ENCODE results near the gene RIOX2.
"Not testable (repeated sequence)": the region's sequence is repeated elsewhere in the genome, so short reads cannot be mapped to it uniquely, and the experiment has no call there.

The RIOX2 gene

GRCh38 chr3:97971679-97972567 lies at the start of gene RIOX2:
Gene RIOX2 (minus strand): TSS chr3:97972431. CDS start chr3:97967593, 4,838 bp downstream.
- FAIRE-seq: no peak

GRCh38 chr3:98020412-98020811 lies 48.2 kb upstream of the RIOX2 start:
- FAIRE-seq: no peak

- FAIRE-seq: no peak
Observed at GRCh38 chr3:98018301-98018700, 46.1 kb upstream of the RIOX2 start.

DNA sequence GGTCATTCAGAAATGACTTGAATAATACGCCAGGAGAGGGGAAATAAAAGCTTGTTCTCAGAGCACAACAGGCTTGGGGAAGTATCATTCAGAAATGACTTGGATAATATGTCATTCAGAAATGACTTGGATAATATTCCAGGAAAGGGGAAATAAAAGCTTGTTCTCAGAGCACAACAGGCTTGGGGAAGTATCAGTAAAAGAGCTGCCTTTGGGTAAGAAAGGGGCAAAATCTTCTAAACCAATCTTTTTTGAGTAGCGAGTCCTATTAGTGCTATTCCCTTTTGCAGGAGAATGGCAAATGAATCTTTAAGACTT lies 42.0 kb upstream of the RIOX2 start:
- FAIRE-seq: no peak

- FAIRE-seq: no peak
Observed at GRCh38 chr3:98013411-98014267, 41.4 kb upstream of the RIOX2 start.

DNA sequence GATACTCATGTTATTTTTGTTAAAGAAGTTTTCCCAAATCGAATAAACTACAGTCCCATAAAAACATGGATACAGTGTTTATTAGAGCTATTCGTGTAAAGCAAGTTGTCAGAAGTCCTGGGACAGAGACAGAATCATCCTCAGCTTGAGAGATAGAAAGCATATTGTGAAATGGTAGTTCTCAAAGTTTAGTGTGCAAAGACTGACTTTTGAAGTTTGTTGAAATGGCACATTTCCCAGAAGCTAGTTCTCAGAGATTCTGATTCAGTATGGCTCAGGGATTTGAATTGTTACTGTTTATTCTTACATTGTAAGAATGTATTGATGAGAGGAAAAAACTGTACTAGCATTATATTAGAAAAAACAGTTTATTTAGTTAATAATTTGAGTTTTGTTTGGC lies 40.7 kb upstream of the RIOX2 start:
- FAIRE-seq: no peak

DNA sequence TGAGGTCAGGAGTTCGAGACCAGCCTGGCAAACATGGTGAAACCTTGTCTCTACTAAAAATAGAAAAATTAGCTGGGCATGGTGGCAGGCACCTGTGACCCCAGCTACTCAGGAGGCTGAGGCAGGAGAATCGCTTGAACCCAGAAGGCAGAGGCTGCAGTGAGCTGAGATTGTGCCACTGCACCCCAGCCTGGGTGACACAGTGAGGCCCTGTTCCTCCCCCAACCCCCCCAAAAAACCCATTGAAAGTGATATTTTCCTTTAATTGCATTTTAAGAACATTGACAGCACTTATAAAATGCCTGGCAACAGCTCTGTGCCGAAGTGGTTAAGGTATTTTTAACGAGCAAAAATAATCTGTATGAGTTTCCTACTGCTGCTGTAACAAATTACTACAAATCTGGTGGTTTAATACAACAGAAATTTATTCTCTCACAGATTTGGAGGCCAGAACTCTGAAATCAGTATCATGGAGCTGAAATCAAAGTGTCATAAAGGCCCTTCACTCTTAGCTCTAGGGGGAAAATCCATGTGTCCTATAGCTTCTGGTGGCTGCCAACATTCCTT lies 38.7 kb upstream of the RIOX2 start:
- not testable (repeated sequence) for FAIRE-seq

- no peak for FAIRE-seq
Observed at GRCh38 chr3:98010194-98010882, 38.1 kb upstream of the RIOX2 start.

DNA sequence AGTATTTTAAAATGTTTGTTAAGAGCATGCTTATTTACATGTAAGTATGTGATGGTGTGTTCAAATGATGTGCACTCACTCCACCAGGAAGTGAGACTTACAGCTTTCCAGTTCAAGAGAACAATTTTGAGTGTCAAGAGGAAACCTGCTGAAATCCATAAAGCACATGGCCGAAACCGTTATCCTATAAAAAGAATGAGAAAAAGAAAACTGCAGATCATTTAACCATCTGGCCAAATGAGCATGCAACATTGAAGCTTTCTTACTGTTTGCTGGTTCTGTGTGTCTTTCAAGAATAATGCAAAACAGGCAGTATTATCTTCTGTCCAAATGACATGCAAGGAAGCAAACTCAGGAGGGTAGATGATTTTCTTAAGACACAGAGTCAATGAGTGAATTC lies 36.6 kb upstream of the RIOX2 start:
- no peak for FAIRE-seq

GRCh38 chr3:98005438-98005837 lies 33.2 kb upstream of the RIOX2 start:
- no peak for FAIRE-seq

- no peak for FAIRE-seq
Observed at GRCh38 chr3:98004721-98005120, 32.5 kb upstream of the RIOX2 start.

- FAIRE-seq: no peak
Observed at GRCh38 chr3:98003306-98003969, 31.2 kb upstream of the RIOX2 start.

DNA sequence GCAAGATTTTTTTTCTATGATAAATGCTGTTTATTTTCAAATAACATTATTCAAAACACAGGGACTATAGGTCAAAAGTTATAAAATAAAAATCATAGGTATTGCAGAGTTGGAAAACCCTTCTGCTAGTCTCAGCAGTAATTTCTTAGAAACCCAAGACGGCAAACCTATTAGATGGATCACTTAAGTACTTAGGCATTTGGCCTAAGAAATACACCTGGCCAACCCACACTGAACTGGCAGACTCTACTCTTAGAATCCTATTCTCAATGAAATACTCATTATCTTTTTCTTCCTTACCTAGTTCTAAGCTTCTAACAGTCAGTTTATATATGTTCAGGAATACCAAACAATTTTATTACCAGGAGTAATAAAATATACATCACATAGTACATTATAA lies 30.5 kb upstream of the RIOX2 start:
- FAIRE-seq: no peak

GRCh38 chr3:97999994-98000393 lies 27.8 kb upstream of the RIOX2 start:
- no peak for FAIRE-seq

GRCh38 chr3:97999103-97999502 lies 26.9 kb upstream of the RIOX2 start:
- FAIRE-seq: no peak

DNA sequence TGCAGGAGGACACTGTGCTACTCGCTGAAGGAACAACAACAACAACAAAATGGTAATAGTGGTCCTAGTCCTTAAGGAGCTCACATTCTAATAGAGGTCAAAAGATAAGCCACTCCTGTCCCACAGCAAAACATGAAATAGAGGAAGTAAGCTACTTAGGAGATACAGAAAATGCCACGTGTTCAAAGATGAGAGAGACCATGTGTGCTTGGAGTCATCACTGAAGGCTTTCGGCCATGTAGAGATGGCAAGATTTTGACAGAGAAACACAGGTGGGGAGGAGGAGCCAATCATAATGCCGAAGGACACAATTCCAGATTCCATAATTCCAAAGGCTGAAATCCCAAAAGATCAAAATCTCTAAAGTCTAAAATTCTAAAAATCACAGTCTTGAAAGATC lies 24.8 kb upstream of the RIOX2 start:
- no peak for FAIRE-seq

DNA sequence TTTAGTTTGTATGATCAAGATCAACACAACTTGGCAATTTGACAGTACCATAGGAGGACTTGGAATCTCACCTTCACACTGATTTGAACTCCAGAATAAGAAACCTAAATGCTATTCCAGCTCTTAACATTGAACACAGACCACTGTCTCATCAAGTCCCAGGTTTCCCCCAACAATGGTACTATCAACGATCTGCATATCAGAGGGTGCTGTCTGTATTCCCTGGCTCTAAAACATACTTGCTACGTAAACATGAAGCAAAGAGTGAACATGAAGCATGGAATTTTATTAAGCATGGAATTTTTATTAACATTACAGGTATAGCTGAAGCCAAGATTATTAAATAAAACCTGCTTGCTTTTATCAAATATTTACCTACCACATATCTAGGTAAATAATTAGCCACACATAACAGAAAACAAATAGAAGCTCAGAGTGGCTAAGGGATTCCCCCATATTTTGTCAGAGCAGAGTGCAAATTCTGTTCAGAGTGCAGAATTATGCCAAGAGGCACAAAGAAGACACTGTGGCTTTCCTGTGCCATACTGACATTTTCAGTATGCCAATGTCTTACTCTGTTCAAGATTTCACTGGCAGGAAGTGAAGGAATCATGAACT lies 22.2 kb upstream of the RIOX2 start:
- no peak for FAIRE-seq

DNA sequence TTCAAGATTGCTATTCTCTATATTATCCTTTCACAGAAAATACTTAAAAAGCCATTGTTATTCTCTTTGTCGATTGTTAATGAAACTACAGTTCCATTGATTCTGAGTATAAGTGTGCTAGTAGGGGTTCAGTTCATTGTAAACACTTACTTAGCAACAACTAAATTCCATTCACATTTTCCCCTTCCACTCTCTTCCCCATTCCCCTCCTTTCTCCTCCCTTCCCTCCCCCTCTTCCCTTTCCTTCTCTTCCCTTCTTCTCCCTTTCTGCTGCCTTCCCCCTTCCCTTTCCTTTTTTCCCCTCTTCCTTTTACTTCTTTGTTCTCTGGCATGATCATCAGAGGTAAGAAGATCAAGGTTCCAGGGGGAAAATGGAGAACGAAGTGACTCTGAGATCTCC lies 21.3 kb upstream of the RIOX2 start:
- no peak for FAIRE-seq

- no peak for FAIRE-seq
Observed at GRCh38 chr3:97992547-97993173, 20.4 kb upstream of the RIOX2 start.

- no peak for FAIRE-seq
Observed at GRCh38 chr3:97991293-97991682, 19.1 kb upstream of the RIOX2 start.

GRCh38 chr3:97990624-97991292 lies 18.5 kb upstream of the RIOX2 start:
- no peak for FAIRE-seq
